Measurements from ENCODE around the gene RAB36. TPM values are rescaled to one million over a fixed set of nuclear protein-coding genes. Genes with fewer than 3 reads are reported as not detected.

The RAB36 gene
- polyA plus RNA-seq, 1 of the 3 experiments (the other 2 are of a cell fraction) = 6.6 TPM

DNA sequence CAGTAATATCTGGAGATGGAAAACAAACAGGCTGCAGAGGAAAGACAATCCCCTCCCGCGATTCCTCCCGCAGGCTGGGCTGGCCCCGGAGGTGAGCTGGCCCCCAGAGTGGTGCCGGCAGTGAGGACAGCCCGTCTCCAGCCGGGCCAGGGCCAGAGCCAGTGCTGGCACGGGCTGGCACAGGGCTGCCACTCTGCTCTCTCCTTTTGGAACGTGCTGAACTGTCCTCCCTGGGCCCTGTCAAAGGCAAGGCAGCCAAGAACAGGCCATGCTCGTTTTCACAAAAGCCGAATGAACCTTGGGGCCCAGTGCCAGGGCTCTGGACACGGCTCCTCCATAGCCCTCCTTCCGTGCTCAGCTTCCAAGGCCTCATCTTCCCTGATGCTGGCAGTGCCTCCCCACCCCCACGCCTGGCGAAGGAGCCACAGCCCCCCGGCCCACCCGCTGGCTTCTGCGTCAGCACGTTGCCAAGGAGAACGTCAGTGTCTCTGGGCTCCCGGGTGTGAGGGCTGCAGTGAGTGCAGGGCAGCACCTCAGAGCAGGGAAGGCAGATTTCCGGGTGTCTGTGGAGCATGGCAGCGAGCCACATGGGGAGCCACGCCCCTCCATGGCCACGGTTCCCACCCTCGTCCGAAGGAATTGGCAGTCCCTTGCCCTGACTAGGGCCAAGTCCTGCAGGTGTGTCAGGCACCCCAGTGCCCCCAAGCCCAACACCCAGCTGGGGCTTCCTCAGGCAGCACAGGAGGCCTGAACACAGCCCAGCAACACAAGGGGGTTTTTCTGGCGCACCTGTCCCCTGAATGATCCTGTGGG lies 46.4 kb upstream of the RAB36 start:
- no peaks in the 10 kb centered on the region for H3K9me3 ChIP-seq
- WGBS (ENCODE audit: low lambda C conversion rate) = 60% methylated on average over 1 of the region's 28 CpGs
- ChIA-PET POLR2A (no interaction called here), CTCF (interaction anchor here (0.7 to 1.5 kb wide), 6 partner anchors 9 to 183 kb away, joined by 3 to 5 read pairs (median 3); partner anchors contain the start of gene GNAZ)
- H3K79me2 ChIP-seq (ENCODE audit: insufficient read depth) = no peaks in the 10 kb centered on the region
- no peaks in the 10 kb centered on the region for H4K20me1 ChIP-seq (ENCODE audit: insufficient read depth)
- H3K9ac ChIP-seq = no peak overlapping the region
- no peaks in the 10 kb centered on the region for H3F3A ChIP-seq (replicated peaks; ENCODE audit: insufficient read depth)
- H3K4me1 ChIP-seq (ENCODE audit: control insufficient read depth in 1 of 2, insufficient read depth in 2 of 2, low read depth in 1 of 2, low read length in 1 of 2) = peaks cover 0 to 47% of the 10 kb centered on the region in 2 experiments; a peak in 1 of 4 replicates
- H3K27ac ChIP-seq (ENCODE audit: low read depth in 2 of 2, low read length in 1 of 2) = no peak overlapping the region
- H3K36me3 ChIP-seq (replicated peaks in 1 of 2; ENCODE audit: control insufficient read depth in 1 of 2, insufficient read depth in 2 of 2, low read length in 1 of 2) = no peaks in the 10 kb centered on the region
- no peak for DNase-seq
- no peak overlapping the region for H3K4me3 ChIP-seq (ENCODE audit: low read depth in 2 of 2, low read length in 1 of 2)
- H3K27me3 ChIP-seq (ENCODE audit: insufficient read depth) = no peaks in the 10 kb centered on the region
- H3K4me2 ChIP-seq = no peak overlapping the region
- H2AFZ ChIP-seq (ENCODE audit: low read depth) = no peak overlapping the region
- H3K9me2 ChIP-seq = no peaks in the 10 kb centered on the region
- TF ChIP-seq MXI1 (IDR thresholded peaks at IDR 0.05; ENCODE audit: low read depth, low read length) (no peak), TEAD4 (IDR thresholded peaks at IDR 0.05; ENCODE audit: borderline replicate concordance, insufficient read depth) (no peak), TAF1 (IDR thresholded peaks at IDR 0.05; ENCODE audit: borderline replicate concordance, low read depth, low read length) (no peak), RAD21 (IDR thresholded peaks at IDR 0.05; ENCODE audit: low read length) (no peak), ELF1 (IDR thresholded peaks at IDR 0.05) (no peak), FOXM1 (IDR thresholded peaks at IDR 0.05; ENCODE audit: low read depth) (no peak), SMC3 (IDR thresholded peaks at IDR 0.05; ENCODE audit: low read depth, low read length) (no peak), NRF1 (IDR thresholded peaks at IDR 0.05; ENCODE audit: low read depth, low read length) (no peak), RCOR1 (IDR thresholded peaks at IDR 0.05; ENCODE audit: low read length) (no peak), RXRA (IDR thresholded peaks at IDR 0.05; ENCODE audit: borderline replicate concordance, low read depth) (no peak), FOXJ3 (CRISPR knock-in tag; IDR thresholded peaks at IDR 0.05) (no peak), EZH2phosphoT487 (IDR thresholded peaks at IDR 0.05; ENCODE audit: borderline replicate concordance, low read depth) (no peak)
- TF ChIP-seq, protein P1, sequence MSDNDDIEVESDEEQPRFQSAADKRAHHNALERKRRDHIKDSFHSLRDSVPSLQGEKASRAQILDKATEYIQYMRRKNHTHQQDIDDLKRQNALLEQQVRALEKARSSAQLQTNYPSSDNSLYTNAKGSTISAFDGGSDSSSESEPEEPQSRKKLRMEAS (IDR thresholded peaks at IDR 0.05; ENCODE audit: low read depth) = no peak
- TF ChIP-seq, protein P2, sequence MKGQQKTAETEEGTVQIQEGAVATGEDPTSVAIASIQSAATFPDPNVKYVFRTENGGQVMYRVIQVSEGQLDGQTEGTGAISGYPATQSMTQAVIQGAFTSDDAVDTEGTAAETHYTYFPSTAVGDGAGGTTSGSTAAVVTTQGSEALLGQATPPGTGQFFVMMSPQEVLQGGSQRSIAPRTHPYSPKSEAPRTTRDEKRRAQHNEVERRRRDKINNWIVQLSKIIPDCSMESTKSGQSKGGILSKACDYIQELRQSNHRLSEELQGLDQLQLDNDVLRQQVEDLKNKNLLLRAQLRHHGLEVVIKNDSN (IDR thresholded peaks at IDR 0.05; ENCODE audit: borderline replicate concordance, low read depth) = no peak
- TF ChIP-seq, protein P3, sequence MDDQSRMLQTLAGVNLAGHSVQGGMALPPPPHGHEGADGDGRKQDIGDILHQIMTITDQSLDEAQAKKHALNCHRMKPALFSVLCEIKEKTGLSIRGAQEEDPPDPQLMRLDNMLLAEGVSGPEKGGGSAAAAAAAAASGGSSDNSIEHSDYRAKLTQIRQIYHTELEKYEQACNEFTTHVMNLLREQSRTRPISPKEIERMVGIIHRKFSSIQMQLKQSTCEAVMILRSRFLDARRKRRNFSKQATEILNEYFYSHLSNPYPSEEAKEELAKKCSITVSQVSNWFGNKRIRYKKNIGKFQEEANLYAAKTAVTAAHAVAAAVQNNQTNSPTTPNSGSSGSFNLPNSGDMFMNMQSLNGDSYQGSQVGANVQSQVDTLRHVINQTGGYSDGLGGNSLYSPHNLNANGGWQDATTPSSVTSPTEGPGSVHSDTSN (IDR thresholded peaks at IDR 0.05) = no peak
- TF ChIP-seq, protein P4, sequence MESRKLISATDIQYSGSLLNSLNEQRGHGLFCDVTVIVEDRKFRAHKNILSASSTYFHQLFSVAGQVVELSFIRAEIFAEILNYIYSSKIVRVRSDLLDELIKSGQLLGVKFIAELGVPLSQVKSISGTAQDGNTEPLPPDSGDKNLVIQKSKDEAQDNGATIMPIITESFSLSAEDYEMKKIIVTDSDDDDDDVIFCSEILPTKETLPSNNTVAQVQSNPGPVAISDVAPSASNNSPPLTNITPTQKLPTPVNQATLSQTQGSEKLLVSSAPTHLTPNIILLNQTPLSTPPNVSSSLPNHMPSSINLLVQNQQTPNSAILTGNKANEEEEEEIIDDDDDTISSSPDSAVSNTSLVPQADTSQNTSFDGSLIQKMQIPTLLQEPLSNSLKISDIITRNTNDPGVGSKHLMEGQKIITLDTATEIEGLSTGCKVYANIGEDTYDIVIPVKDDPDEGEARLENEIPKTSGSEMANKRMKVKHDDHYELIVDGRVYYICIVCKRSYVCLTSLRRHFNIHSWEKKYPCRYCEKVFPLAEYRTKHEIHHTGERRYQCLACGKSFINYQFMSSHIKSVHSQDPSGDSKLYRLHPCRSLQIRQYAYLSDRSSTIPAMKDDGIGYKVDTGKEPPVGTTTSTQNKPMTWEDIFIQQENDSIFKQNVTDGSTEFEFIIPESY (IDR thresholded peaks at IDR 0.05; ENCODE audit: borderline replicate concordance, low read depth) = no peak
- TF ChIP-seq, protein P5, sequence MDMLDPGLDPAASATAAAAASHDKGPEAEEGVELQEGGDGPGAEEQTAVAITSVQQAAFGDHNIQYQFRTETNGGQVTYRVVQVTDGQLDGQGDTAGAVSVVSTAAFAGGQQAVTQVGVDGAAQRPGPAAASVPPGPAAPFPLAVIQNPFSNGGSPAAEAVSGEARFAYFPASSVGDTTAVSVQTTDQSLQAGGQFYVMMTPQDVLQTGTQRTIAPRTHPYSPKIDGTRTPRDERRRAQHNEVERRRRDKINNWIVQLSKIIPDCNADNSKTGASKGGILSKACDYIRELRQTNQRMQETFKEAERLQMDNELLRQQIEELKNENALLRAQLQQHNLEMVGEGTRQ (IDR thresholded peaks at IDR 0.05; ENCODE audit: borderline replicate concordance, low read depth, low read length) = no peak

Data from SK-N-SH (cell line).